ENCODE data around the gene LITAFD.

DNA sequence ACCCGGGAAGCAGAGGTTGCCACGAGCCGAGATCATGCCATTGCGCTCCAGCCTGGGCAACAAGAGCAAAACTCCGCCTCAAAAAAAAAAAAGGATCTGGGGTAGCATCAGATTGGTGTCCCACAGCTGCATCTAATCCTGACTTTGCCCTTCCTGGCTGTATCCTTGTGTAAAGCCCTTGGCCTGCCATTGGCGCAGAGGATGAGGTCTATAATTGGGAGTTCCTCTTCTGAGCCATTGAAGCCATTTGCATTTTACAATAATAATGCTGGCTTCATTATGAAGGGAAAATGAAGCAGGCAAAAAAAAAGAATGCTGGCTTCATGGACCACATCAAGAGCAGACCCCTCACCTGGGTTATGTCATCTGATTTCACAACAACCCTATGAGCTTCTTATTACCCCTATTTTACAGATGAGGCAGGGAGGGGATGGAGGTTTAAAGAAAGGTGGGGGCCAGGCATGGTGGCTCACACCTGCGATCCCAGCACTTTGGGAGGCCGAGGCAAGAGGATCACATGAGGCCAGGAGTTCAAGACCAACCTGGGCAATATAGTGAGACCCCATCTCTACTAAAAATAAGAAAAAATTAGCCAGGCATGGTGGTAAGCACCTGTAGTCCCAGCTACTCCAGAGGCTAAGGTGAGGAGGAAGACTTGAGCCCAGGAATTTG lies 1.2 kb upstream of the LITAFD start:
- TF ChIP-seq POLR2A (IDR thresholded peaks at IDR 0.05) (no peak), EP300 (IDR thresholded peaks at IDR 0.05) (no peak)
- TF ChIP-seq, protein P1, sequence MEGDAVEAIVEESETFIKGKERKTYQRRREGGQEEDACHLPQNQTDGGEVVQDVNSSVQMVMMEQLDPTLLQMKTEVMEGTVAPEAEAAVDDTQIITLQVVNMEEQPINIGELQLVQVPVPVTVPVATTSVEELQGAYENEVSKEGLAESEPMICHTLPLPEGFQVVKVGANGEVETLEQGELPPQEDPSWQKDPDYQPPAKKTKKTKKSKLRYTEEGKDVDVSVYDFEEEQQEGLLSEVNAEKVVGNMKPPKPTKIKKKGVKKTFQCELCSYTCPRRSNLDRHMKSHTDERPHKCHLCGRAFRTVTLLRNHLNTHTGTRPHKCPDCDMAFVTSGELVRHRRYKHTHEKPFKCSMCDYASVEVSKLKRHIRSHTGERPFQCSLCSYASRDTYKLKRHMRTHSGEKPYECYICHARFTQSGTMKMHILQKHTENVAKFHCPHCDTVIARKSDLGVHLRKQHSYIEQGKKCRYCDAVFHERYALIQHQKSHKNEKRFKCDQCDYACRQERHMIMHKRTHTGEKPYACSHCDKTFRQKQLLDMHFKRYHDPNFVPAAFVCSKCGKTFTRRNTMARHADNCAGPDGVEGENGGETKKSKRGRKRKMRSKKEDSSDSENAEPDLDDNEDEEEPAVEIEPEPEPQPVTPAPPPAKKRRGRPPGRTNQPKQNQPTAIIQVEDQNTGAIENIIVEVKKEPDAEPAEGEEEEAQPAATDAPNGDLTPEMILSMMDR (IDR thresholded peaks at IDR 0.05), result no peak
